NB4 (cell line): ENCODE results near the gene ABCC3.

ENCODE experiments used
- CTCF ChIP-seq: IDR thresholded peaks from one replicate; pipeline ENCODE4 v1.5.1; 2012; ENCODE audit warnings: low read depth, low read length
- MYC ChIP-seq: IDR thresholded peaks from 2 replicates; pipeline ENCODE4 v1.6.1; 2011; ENCODE audit warnings: low read depth, low read length

- no peak for TF ChIP-seq CTCF
- TF ChIP-seq MYC = no peak
Measured at GRCh38 chr17:50661348-50661747, 26.7 kb downstream of the ABCC3 start.
